Activated naive CD8-positive, alpha-beta T cell treated with anti-CD3 and anti-CD28 coated beads, Interleukin-2, amount 50 U/mL, for 24 hours (primary cell): Measurements from ENCODE around the gene OBSL1.

Experiments used
- ATAC-seq: fragments of 150-1000 bp; cut with Tn5 transposase; one replicate; pipeline ENCODE4 v1.10.0; 2021
- DNase-seq: peaks from one replicate; pipeline ENCODE4 v3.0.0; 2021
- H3K27ac Mint-ChIP-seq: one replicate; pipeline ENCODE4 v1.8.0; 2021; ENCODE audit warnings: mild to moderate bottlenecking, mixed read lengths
- H3K27me3 Mint-ChIP-seq: one replicate; pipeline ENCODE4 v1.8.0; 2021; ENCODE audit warnings: mixed read lengths
- H3K36me3 Mint-ChIP-seq: one replicate; pipeline ENCODE4 v1.8.0; 2021; ENCODE audit warnings: low read depth, mixed read lengths
- H3K4me1 Mint-ChIP-seq: one replicate; pipeline ENCODE4 v1.8.0; 2021; ENCODE audit warnings: mixed read lengths
- H3K4me3 Mint-ChIP-seq: one replicate; pipeline ENCODE4 v1.8.0; 2021; ENCODE audit warnings: mild to moderate bottlenecking, moderate library complexity, mixed read lengths
- H3K9me3 Mint-ChIP-seq: one replicate; pipeline ENCODE4 v1.8.0; 2021; ENCODE audit warnings: mixed read lengths

The OBSL1 gene

DNA sequence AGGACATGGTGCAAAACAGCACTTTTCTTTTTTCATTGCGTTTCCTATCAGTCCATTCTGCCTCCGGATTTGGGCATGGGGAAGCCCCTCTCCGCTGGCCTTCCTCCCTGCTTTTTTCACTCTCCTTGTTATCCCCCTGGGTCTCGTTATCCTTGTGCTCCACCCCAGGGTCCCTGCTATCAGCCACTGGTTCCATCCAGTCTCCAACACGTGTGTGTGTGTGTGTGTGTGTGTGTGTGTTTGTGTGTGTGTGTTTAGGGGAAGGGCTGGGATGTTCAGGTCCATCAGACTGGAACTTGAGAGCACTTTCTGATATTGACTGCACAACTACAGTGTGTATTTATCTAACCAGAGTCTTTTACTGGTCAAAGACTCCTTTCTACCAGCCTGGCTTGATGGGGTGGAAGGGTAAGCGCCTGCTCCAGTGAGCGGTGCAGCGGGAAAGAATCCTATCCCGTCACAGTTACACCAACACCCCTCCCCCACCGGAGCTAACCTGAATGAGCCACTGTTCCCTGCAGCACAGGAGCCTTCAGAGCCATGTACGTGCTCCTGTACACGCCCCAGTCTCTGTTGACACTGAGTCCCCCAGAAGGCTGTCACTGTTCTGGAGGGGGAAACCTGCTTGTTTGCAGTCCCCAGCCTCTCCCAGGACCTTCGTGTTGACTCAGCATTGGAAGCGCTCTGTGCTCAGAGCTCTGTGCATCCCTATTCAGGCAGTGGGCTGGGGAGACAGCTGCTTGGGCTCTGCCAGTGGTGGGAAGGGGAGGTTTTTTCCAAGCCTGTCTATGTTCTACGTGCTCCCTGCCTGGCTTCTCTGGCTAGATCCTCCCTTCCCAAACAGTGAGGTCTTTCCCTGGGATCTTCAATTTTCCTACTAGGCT is 5.4 kb upstream of the OBSL1 start:
- no peaks in the 10 kb centered on the region for H3K36me3 Mint-ChIP-seq
- no peak for DNase-seq
- H3K4me3 Mint-ChIP-seq = no peak overlapping the region
- ATAC-seq = no peak
- peaks cover 39% of the 10 kb centered on the region for H3K27me3 Mint-ChIP-seq
- no peaks in the 10 kb centered on the region for H3K4me1 Mint-ChIP-seq
- no peaks in the 10 kb centered on the region for H3K9me3 Mint-ChIP-seq
- no peak overlapping the region for H3K27ac Mint-ChIP-seq

DNA sequence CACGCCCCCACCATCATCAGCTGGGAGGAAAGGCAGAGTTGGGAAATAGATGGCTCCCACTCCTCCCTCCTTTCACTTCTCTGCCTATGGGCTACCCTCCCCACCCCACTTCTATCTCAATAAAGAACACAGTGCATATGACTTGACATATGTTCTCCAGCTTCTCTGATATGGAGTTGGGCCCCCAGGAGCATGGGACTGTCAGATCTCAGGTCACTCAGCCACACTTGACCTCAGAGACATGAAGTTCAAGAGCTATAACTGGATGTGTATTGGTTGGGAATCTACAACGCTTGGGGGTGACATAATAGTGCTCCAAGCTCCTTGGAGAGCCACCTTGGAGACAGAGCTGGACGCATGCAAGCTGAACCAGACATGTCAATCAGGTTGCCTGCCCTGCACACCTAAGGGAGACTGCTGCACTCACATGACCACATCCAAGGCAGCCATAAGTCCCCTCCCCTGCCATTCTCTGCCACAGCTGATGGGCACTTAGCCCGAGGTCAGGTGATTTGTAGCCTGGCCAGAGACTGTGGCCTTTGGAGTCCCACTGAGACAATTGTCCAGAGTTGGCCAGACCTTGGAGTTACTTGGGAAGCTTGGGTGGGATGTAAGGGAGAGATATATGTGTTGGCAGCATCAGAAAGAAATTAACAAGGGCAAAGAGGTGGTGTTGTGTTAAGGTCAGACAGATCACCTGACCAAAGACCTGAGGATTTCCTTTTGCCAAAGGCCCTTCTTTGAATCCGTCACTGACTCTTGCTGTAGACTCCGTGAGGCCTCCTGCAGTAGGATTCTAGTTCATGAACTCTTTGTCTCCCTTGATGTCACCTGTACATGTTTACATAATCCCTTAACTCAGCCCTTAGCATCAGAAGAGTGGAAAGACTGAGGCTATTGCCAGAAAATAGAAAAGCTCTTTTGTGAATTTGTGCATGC is 4.5 kb upstream of the OBSL1 start:
- ATAC-seq (no peak), DNase-seq (no peak)
- Mint-ChIP-seq H3K4me3 (no peak overlapping the region), H3K9me3 (no peaks in the 10 kb centered on the region), H3K27ac (no peak overlapping the region), H3K27me3 (peaks cover 40% of the 10 kb centered on the region), H3K4me1 (no peaks in the 10 kb centered on the region), H3K36me3 (no peaks in the 10 kb centered on the region)

DNA sequence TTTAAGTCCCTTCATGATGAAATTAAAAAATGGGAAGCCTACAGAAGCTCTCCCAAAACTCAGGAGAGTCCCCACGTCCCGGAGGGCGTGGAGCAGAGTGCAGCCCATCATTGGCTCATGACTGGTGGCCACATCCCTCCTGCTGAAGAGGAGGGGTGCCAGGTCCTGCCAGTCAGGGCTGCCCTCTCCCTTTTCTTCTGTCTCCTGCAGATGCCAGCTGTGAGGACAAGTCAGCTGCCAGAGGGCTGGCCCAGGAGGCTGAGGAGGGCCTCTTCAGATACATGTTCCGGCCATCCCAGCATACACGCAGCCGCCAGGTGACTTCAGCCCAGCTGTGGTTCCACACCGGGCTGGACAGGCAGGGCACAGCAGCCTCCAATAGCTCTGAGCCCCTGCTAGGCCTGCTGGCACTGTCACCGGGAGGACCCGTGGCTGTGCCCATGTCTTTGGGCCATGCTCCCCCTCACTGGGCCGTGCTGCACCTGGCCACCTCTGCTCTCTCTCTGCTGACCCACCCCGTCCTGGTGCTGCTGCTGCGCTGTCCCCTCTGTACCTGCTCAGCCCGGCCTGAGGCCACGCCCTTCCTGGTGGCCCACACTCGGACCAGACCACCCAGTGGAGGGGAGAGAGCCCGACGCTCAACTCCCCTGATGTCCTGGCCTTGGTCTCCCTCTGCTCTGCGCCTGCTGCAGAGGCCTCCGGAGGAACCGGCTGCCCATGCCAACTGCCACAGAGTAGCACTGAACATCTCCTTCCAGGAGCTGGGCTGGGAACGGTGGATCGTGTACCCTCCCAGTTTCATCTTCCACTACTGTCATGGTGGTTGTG is 3.4 kb upstream of the OBSL1 start:
- peaks cover 44% of the 10 kb centered on the region for H3K27me3 Mint-ChIP-seq
- H3K36me3 Mint-ChIP-seq = no peaks in the 10 kb centered on the region
- no peaks in the 10 kb centered on the region for H3K4me1 Mint-ChIP-seq
- no peak overlapping the region for H3K4me3 Mint-ChIP-seq
- no peak overlapping the region for H3K27ac Mint-ChIP-seq
- no peaks in the 10 kb centered on the region for H3K9me3 Mint-ChIP-seq
- DNase-seq (no peak), ATAC-seq (no peak)

DNA sequence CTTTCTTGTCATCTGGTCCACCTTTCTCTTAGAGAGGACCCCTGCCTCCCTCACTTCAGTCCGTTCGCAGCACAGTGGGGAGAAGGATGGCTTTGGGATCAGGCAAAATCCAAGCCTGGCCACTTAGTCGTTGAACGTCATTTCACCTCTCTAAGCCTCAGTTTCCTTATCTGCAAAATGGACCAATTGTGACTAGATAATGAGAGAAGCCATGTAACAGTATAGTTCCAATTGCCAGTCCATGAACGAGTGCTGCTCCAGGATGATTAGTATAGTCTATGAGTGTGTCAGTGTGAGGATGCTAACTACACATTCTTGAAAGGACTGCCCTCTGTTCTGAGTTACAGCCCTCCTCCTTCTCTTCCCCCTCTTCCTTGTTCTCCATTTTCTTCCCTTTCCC is 1.8 kb upstream of the OBSL1 start:
- no peak overlapping the region for H3K4me3 Mint-ChIP-seq
- no peak overlapping the region for H3K27ac Mint-ChIP-seq
- no peak for ATAC-seq
- H3K4me1 Mint-ChIP-seq = no peaks in the 10 kb centered on the region
- DNase-seq = no peak
- no peaks in the 10 kb centered on the region for H3K36me3 Mint-ChIP-seq
- H3K9me3 Mint-ChIP-seq = no peaks in the 10 kb centered on the region
- H3K27me3 Mint-ChIP-seq = peaks cover 48% of the 10 kb centered on the region

DNA sequence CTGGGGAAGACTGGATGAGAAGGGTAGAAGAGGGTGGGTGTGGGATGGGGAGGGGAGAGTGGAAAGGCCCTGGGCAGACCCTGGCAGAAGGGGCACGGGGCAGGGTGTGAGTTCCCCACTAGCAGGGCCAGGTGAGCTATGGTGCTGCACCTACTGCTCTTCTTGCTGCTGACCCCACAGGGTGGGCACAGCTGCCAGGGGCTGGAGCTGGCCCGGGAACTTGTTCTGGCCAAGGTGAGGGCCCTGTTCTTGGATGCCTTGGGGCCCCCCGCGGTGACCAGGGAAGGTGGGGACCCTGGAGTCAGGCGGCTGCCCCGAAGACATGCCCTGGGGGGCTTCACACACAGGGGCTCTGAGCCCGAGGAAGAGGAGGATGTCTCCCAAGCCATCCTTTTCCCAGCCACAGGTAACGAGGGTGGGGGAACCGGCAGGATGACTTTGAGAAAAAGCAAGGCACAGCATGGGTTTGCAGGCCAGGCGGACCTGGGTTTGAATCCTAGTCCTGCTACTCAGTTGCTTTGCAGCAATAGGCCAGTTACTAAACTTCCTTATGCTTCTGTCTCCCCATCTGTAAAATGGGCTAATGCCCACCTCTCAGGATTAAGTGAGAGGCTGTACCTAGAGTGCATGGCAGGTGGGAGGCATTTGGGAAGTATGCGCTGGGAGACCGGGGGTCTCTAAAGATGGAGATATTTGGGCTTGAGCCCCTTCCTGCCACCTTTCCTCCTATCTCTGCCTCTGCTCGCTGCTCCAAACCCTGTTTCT is 1.1 kb upstream of the OBSL1 start, which contains the start of gene INHA:
TSS of gene INHA (plus strand) at position 74 of the 765 bp plus-strand sequence. CDS start at position 139, 65 bp downstream.
- H3K36me3 Mint-ChIP-seq = no peaks in the 10 kb centered on the region
- H3K4me3 Mint-ChIP-seq = no peak within 1 kb of the TSS
- no peak within 1 kb of the TSS for H3K27ac Mint-ChIP-seq

DNA sequence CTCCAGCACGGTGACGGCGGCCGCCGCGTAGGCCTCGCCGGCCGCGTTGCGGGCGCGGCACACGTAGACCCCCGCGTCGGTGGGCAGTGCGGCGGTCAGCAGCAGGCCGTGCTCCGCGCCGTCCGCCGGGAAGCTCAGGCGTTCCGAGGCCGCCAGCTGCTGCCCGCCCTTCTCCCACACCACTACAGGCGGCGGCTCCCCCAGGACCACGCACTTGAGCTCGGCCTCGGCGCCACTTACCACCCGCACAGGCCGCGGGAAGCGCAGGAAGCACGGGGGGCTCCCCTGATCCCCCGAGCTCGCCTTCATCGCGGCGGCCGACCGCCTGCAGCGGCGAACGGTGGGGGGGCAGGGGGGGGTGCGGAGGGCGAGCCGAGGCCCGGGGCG is 422 bp downstream of the OBSL1 start:
- Mint-ChIP-seq H3K27me3 (peaks cover 52% of the 10 kb centered on the region), H3K4me3 (no peak overlapping the region), H3K4me1 (no peaks in the 10 kb centered on the region), H3K36me3 (no peaks in the 10 kb centered on the region), H3K9me3 (no peaks in the 10 kb centered on the region), H3K27ac (no peak overlapping the region)
- no peak for ATAC-seq
- DNase-seq = no peak

More for the DNA sequence above, 1.1 kb upstream of the OBSL1 start, which contains the start of gene INHA:
- ATAC-seq = no peak
- H3K9me3 Mint-ChIP-seq = no peaks in the 10 kb centered on the region
- DNase-seq = no peak
- peaks cover 48% of the 10 kb centered on the region for H3K27me3 Mint-ChIP-seq
- no peaks in the 10 kb centered on the region for H3K4me1 Mint-ChIP-seq

DNA sequence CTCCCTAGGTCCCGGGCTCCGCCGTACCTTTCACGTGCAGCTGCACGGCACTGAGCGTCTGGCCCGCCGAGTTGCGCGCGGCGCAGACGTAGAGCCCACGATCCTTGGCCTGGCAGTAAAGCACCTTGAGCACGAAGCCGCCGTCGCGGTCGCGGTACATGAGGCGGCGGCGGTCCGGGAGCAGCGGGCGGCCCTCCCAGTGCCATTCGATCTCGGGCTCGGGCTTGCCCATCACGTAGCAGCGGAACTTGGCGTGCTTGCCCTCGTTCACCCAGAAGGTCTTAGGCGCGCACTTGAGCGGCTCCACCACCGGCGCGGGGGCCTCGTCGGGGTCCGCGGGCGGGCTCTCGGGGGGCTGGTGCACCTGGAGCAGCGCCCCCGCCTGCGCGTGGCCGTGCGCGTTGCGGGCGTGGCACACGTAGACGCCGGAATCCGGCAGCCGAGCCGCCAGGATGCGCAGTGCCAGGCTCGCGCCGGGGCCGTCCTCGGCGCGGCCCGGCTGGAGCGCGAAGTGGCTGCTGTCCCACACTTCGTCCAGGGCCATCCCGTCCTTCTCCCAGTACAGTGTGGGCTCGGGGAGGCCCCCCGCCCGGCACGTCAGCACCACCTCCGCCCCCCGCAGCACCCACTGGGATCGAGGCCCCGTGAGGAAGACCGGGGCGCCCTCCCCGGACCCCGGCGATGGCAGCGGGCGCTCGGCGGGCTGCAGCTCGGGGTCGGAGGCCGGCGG is 980 bp downstream of the OBSL1 start:
- peaks cover 47% of the 10 kb centered on the region for H3K27me3 Mint-ChIP-seq

DNA sequence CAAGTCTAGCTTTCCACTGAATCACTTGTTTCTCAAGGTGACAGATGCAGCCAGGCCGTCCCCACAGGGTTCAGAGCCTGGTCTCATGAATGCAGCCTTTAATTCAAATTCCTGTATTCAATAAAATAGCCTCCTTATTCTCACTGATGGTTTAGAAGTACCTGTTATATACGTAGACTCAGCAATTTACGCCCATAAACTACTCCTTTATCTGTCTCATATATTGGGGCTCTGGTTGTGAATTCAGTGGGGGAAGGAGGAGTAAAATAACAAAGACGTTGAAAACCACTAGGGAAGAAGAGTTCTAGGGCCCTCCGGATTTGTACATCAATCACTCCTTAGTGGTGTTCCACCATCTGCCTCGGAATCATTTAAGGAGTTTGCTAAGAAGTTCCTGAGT is 1.7 kb downstream of the OBSL1 start:
- DNase-seq = no peak
- no peak overlapping the region for H3K27ac Mint-ChIP-seq
- no peaks in the 10 kb centered on the region for H3K4me1 Mint-ChIP-seq
- no peaks in the 10 kb centered on the region for H3K9me3 Mint-ChIP-seq
- H3K4me3 Mint-ChIP-seq = peak overlapping the region; percentile 36
- H3K36me3 Mint-ChIP-seq = no peaks in the 10 kb centered on the region
- H3K27me3 Mint-ChIP-seq = peaks cover 42% of the 10 kb centered on the region
- no peak for ATAC-seq

More for the DNA sequence above, 980 bp downstream of the OBSL1 start:
- Mint-ChIP-seq H3K27ac (no peak overlapping the region), H3K4me3 (peak overlapping the region; percentile 36), H3K9me3 (no peaks in the 10 kb centered on the region), H3K36me3 (no peaks in the 10 kb centered on the region), H3K4me1 (no peaks in the 10 kb centered on the region)
- ATAC-seq (peak; percentile 34), DNase-seq (peak; percentile 11)

DNA sequence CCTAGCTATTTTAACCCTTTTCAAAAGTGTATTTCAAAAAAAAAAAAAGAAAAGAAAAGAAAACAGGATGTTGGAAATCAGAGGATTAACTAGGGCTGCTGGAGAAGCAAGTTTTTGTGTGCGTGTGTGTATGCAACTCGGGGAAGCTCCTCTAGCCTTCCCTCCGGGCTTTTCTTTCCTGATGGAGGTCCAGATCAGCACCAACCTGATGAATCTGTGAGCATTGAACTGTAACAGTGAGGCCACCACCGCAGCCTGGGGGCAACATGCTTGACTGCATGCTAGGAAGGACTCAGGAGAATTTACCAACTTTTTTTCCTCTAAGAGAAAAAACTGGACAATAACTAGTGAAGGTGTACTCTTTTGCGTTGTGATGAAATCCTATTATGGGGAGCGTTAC is 2.3 kb downstream of the OBSL1 start:
- no peaks in the 10 kb centered on the region for H3K9me3 Mint-ChIP-seq
- no peak for DNase-seq
- ATAC-seq = no peak
- no peaks in the 10 kb centered on the region for H3K36me3 Mint-ChIP-seq
- no peaks in the 10 kb centered on the region for H3K4me1 Mint-ChIP-seq
- H3K27ac Mint-ChIP-seq = no peak overlapping the region
- peaks cover 42% of the 10 kb centered on the region for H3K27me3 Mint-ChIP-seq
- H3K4me3 Mint-ChIP-seq = no peak overlapping the region

DNA sequence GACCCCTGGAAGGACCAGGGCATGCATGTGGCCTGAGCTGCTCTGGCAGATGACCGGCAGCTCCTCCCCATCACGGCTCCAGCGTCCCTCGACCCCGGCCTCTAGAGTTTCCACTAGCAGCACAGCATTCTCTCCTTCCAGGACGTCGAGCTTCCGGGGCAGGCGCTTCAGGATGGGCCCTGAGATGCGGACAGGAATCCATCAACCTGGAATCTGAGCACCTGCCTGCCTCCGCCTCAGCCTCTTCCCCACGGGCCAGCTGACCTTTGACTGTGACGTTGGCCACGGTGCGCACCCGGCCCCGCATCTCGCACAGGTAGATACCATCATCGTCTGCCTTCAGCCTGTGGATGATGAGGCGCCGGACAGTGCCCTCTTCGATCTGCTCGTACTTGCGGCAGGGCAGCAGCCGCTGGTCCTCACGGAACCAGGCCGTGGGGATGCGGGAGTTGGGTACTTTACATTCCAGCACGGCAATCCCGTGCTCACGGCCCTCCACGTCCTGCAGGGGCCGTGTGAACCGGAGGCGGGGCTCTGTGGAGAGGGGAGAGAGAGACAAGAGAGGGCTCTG is 3.5 kb downstream of the OBSL1 start:
- Mint-ChIP-seq H3K27ac (no peak overlapping the region), H3K9me3 (no peaks in the 10 kb centered on the region), H3K27me3 (peaks cover 36% of the 10 kb centered on the region), H3K4me3 (no peak overlapping the region), H3K4me1 (no peaks in the 10 kb centered on the region), H3K36me3 (no peaks in the 10 kb centered on the region)
- ATAC-seq (no peak), DNase-seq (no peak)

DNA sequence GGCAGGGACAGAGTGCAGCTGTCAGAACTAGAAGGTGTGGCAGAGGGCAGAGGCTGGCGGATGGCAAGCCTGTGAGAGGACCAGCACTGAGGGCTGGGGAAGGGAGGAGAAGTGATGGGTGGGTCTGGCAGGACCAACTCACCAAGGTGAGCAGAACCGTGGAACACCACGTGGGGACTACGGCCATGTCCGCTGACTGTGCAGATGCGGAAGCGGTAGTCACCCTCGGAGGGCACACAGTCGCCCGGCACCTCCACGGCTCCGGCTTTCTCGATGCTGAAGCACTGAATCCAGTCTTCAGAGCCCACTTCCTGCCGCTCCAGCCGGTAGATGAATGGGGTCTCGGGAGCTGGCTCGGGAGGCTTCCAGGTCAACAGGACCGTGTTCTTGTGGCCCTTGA is 4.2 kb downstream of the OBSL1 start:
- Mint-ChIP-seq H3K36me3 (no peaks in the 10 kb centered on the region), H3K4me1 (no peaks in the 10 kb centered on the region), H3K4me3 (no peak overlapping the region), H3K9me3 (no peaks in the 10 kb centered on the region), H3K27ac (no peak overlapping the region), H3K27me3 (peaks cover 30% of the 10 kb centered on the region)
- DNase-seq = no peak
- ATAC-seq = no peak

DNA sequence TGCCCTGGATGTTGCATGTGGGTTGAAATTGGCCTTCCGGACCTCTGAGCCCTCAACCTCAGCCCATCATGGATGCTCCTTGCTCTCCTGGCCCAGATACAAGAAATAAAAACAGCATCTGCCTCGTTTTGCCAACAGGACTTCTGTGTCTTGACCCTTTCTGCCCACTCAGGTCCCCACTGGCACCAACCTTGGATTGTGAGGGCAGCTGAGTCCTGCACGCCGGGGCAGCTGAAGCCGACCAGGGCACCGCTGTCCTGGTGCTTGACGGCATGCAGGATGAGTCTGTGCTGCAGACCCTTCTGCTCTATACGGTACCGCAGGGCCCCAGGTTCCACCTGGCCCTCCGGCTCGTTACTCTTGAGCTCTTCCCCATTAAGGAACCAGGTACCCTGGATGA is 4.7 kb downstream of the OBSL1 start:
- Mint-ChIP-seq H3K27ac (no peak overlapping the region), H3K4me1 (no peaks in the 10 kb centered on the region), H3K27me3 (peaks cover 26% of the 10 kb centered on the region), H3K9me3 (no peaks in the 10 kb centered on the region), H3K4me3 (no peak overlapping the region), H3K36me3 (no peaks in the 10 kb centered on the region)
- ATAC-seq (no peak), DNase-seq (no peak)
